ENCODE measurements around the gene PANX2.
A peak's percentile ranks its signal among the peaks of the same experiment; 100 is the strongest.
"Not testable (repeated sequence)": the region's sequence is repeated elsewhere in the genome, so short reads cannot be mapped to it uniquely, and the experiment has no call there.

The PANX2 gene

GRCh38 chr22:50167689-50168489 is 2.6 kb upstream of the PANX2 start:
- H3K4me3 ChIP-seq (ENCODE audit: low read depth, low read length), result no peak overlapping the region
- TF ChIP-seq CTCF (IDR thresholded peaks at IDR 0.05; ENCODE audit: low read depth, low read length, missing control alignments), result no peak
- no peak for DNase-seq (ENCODE audit: low read depth)

DNA sequence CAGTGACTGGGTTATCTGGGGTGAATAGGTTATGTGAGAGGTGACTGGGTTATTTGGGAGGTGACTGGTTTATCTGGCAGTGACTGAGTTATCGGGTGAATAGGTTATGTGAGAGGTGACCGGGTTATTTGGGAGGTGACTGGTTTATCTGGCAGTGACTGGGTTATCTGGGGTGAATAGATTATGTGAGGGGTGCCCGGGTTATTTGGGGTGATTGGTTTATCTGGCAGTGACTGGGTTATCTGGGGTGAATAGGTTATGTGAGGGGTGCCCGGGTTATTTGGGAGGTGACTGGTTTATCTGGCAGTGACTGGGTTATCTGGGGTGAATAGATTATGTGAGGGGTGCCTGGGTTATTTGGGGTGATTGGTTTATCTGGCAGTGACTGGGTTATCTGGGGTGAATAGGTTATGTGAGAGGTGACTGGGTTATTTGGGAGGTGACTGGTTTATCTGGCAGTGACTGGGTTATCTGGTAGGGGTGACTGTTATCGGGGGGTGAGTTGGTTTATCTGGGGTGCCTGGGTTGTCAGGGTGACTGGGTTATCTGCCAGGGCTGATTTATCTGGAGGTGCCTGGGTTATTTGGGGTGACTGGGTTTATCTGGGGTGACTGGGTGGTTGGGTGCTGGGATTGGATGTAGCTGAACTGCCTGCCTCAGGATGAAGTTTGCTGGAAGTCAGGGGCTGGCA is 1.9 kb upstream of the PANX2 start:
- not testable (repeated sequence) for DNase-seq (ENCODE audit: low read depth); H3K4me3 ChIP-seq (ENCODE audit: low read depth, low read length)

GRCh38 chr22:50169181-50169759 is 1.3 kb upstream of the PANX2 start:
- H3K4me3 ChIP-seq (ENCODE audit: low read depth, low read length), result no peak overlapping the region
- no peak for DNase-seq (ENCODE audit: low read depth)

GRCh38 chr22:50169774-50170341 is 673 bp upstream of the PANX2 start:
- no peak for DNase-seq (ENCODE audit: low read depth)
- no peak for TF ChIP-seq CTCF (IDR thresholded peaks at IDR 0.05; ENCODE audit: low read depth, low read length, missing control alignments)
- peak overlapping the region; percentile 24; the same call in 1 of the 2 replicates for H3K4me3 ChIP-seq (ENCODE audit: low read depth, low read length)

More at GRCh38 chr22:50169181-50169759, 1.3 kb upstream of the PANX2 start:
- no peak for TF ChIP-seq CTCF (IDR thresholded peaks at IDR 0.05; ENCODE audit: low read depth, low read length, missing control alignments)

GRCh38 chr22:50171319-50171964 is 911 bp downstream of the PANX2 start:
- no peak for TF ChIP-seq CTCF (IDR thresholded peaks at IDR 0.05; ENCODE audit: low read depth, low read length, missing control alignments)
- H3K4me3 ChIP-seq (ENCODE audit: low read depth, low read length), result no peak overlapping the region
- DNase-seq (ENCODE audit: low read depth), result no peak

DNA sequence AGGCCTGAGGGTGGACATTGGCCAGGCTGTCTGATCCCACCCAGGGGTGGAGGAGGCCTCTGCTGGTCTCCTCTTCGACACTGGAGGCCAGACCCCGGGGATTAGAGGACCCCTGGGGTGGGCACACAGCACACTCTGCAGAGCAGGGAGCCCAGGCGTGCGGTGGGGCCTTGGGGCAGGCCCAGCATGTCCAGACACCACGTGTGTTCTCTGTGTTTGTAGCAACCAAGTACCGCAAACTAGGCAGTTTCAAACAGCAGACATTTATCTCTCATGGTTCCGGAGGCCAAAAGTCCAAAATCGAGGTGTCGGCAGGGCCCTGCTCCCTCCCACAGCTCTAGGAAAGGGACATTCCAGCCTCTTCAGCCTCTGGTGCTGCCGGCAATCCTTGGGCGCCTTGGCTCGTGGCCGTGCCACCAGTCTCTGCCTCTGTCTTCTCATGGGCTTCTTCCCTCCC is 1.5 kb downstream of the PANX2 start:
- no peak for DNase-seq (ENCODE audit: low read depth)
- TF ChIP-seq CTCF (IDR thresholded peaks at IDR 0.05; ENCODE audit: low read depth, low read length, missing control alignments), result no peak

More for the DNA sequence above, 1.5 kb downstream of the PANX2 start:
- H3K4me3 ChIP-seq (ENCODE audit: low read depth, low read length), result no peak overlapping the region

Measured in GM12864 (cell line).